Neutrophil (primary cell): Measurements from ENCODE around the gene THRB.

Experiments
- H3K27ac ChIP-seq: fragments of 200-600 bp; sonication (generic); 2 replicates; pipeline ENCODE4 v1.5.1; 2016; ENCODE audit warnings: mild to moderate bottlenecking, moderate library complexity
- H3K27me3 ChIP-seq: fragments of 200-600 bp; sonication (generic); 2 replicates; pipeline ENCODE4 v1.6.0; 2016; ENCODE audit warnings: mild to moderate bottlenecking
- H3K36me3 ChIP-seq: fragments of 200-600 bp; sonication (generic); 2 replicates; pipeline ENCODE4 v1.5.1; 2017
- H3K4me1 ChIP-seq, 2 experiments: fragments of 200-600 bp in 1 of 2; sonication (generic) in 1 of 2; 1 replicate in 1 of 2; 2 replicates in 1 of 2; pipeline versions ENCODE4 v1.5.1 to v1.6.1; 2013 to 2016; ENCODE audit warnings: low read depth in 1 of 2, low read length in 1 of 2, mild to moderate bottlenecking in 1 of 2, moderate library complexity in 1 of 2; ENCODE audit not compliant: control insufficient read depth in 1 of 2, insufficient read depth in 1 of 2
- H3K4me3 ChIP-seq, 2 experiments: fragments of 200-600 bp in 1 of 2; sonication (generic) in 1 of 2; 1 replicate in 1 of 2; 2 replicates in 1 of 2; pipeline ENCODE4 v1.5.1; 2013 to 2016; ENCODE audit warnings: low read depth in 1 of 2, low read length in 1 of 2, mild to moderate bottlenecking in 1 of 2, moderate library complexity in 1 of 2
- H3K9me3 ChIP-seq: fragments of 200-600 bp; sonication (generic); 2 replicates; pipeline ENCODE4 v1.5.1; 2016
- CTCF ChIP-seq: fragments of 200-600 bp; sonication (generic); IDR thresholded peaks from 2 replicates; pipeline ENCODE4 v1.5.1; 2016; ENCODE audit warnings: antibody characterized with exemption

Gene THRB

GRCh38 chr3:24299806-24300626 lies 194.6 kb downstream of the THRB start:
- Histone ChIP-seq H3K4me1 (no peaks in the 10 kb centered on the region), H3K9me3 (no peaks in the 10 kb centered on the region), H3K36me3 (no peaks in the 10 kb centered on the region), H3K27ac (no peak overlapping the region), H3K27me3 (no peaks in the 10 kb centered on the region), H3K4me3 (no peak overlapping the region)
- no peak for TF ChIP-seq CTCF

- Histone ChIP-seq H3K9me3 (no peaks in the 10 kb centered on the region), H3K27ac (no peak overlapping the region), H3K4me3 (no peak overlapping the region), H3K27me3 (no peaks in the 10 kb centered on the region), H3K4me1 (no peaks in the 10 kb centered on the region), H3K36me3 (no peaks in the 10 kb centered on the region)
- no peak for TF ChIP-seq CTCF
These were observed 195.3 kb downstream of the THRB start for GRCh38 chr3:24299246-24299805.

GRCh38 chr3:24296441-24297205 lies 198.0 kb downstream of the THRB start:
- Histone ChIP-seq H3K36me3 (no peaks in the 10 kb centered on the region), H3K4me1 (no peaks in the 10 kb centered on the region), H3K27ac (no peak overlapping the region), H3K27me3 (no peaks in the 10 kb centered on the region), H3K9me3 (no peaks in the 10 kb centered on the region), H3K4me3 (no peak overlapping the region)
- TF ChIP-seq CTCF = no peak

- Histone ChIP-seq H3K27ac (no peak overlapping the region), H3K9me3 (no peaks in the 10 kb centered on the region), H3K4me3 (no peak overlapping the region), H3K27me3 (no peaks in the 10 kb centered on the region), H3K36me3 (no peaks in the 10 kb centered on the region), H3K4me1 (no peaks in the 10 kb centered on the region)
- no peak for TF ChIP-seq CTCF
These were observed 200.5 kb downstream of the THRB start for GRCh38 chr3:24294150-24294549.

GRCh38 chr3:24291646-24292045 lies 203.0 kb downstream of the THRB start:
- H3K4me3 ChIP-seq = no peak overlapping the region
- H3K27me3 ChIP-seq = no peaks in the 10 kb centered on the region
- no peak for TF ChIP-seq CTCF
- no peak overlapping the region for H3K27ac ChIP-seq
- H3K36me3 ChIP-seq = no peaks in the 10 kb centered on the region
- H3K4me1 ChIP-seq = no peaks in the 10 kb centered on the region
- H3K9me3 ChIP-seq = no peaks in the 10 kb centered on the region
